RKO (cell line): ENCODE data around the gene YIPF6.
A peak's percentile ranks its signal among the peaks of the same experiment; 100 is the strongest.
"Not testable (repeated sequence)": the region's sequence is repeated elsewhere in the genome, so short reads cannot be mapped to it uniquely, and the experiment has no call there.

ENCODE experiments used
- DNase-seq: peaks from one replicate; pipeline ENCODE4 v3.0.0-alpha.2; 2016; ENCODE audit warnings: low spot score

YIPF6 gene, protein sequence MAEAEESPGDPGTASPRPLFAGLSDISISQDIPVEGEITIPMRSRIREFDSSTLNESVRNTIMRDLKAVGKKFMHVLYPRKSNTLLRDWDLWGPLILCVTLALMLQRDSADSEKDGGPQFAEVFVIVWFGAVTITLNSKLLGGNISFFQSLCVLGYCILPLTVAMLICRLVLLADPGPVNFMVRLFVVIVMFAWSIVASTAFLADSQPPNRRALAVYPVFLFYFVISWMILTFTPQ

DNA sequence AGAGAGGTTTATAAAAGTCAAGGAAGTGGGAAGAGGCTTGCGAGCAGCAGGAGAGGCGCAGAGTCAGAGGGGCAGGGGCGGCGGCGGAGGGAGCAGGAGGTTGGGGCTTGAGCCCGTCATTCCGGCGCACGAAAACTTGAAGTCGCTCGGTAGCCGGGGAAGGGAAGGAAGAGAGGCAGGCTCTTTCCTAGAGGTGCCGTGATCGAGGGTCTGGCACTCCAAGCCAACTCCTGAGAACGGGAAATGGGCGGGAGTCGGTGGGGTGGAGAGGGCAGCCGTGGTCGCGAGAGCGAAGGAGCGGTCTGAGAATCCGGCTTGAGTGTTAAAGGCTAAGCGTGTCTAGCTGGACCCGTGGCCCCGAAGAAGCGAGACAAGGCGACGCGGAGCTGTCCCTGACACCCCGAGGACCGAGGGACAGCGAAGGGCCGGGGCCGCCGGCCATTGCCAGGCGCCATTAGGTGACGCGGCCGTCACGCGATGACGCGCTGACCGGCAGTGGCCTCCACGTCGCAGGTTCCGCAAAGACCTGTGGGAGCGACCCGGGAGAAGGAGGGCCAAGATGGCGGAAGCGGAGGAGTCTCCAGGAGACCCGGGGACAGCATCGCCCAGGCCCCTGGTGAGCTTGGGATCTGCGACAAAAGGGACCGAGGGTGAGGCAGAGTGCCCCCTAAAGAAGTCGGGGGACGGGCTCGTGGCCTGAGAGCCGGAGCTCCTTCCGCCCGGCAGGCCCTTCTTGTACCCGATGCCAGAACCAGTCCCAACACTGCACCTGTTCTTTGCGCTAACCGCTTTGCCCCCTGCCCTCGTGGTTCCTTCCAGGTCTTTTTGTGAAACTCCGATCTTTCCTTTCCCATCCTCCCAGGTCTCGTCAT, at the start of gene YIPF6:
YIPF6 (plus strand) TSS at position 544 of the 872 bp plus-strand sequence; CDS start at position 560, 16 bp downstream.
- DNase-seq = peak; percentile 79

DNA sequence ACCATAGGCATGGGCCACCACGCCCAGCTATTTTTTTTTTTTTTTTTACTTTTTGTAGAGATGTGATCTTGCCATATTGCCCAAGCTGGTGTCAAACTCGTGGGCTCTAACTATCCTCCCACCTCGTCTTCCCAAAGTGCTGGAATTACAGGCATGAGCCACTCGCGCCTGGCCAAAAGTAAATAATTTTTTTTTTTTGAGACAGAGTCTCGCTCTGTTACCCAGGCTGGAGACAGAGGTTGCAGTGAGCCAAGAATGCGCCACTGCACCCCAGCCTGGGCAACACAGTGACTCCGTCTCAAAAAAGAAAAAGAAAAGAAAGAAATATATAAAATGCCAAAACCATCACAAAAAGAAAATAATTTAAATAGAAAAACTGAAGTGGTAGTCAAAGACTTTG, 47.1 kb upstream of the YIPF6 start:
- no peak for DNase-seq

DNA sequence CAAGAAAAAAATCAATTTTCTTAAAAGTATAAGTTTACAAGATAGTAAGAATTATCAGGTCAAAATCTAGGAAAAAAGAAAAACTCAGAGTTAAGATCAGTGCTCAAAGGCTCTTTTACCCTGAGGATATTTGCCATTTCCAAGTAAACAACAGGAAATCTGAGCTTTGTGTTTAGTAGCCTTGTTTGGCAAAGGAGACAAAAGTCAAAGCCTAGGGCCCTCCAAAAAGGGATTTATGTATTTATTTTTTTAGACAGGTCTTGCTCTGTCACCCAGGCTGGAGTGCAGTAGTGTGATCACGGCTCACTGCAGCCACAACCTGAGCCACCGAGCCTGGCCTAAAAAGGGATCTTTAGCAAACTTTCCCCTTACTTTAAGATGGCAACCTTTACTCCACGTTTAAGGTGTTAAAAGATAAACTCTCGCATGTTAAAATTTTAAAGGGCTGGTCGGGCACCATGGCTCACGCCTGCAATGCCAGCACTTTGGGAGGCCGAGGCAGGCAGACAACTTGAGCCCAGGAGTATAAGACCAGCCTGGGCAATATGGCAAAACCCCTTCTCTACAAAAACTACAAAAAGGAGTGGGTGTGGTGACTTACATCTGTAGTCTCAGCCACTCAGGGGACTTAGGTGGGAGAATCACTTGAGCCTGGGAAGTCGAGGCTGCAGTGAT, 44.2 kb upstream of the YIPF6 start:
- no peak for DNase-seq

DNA sequence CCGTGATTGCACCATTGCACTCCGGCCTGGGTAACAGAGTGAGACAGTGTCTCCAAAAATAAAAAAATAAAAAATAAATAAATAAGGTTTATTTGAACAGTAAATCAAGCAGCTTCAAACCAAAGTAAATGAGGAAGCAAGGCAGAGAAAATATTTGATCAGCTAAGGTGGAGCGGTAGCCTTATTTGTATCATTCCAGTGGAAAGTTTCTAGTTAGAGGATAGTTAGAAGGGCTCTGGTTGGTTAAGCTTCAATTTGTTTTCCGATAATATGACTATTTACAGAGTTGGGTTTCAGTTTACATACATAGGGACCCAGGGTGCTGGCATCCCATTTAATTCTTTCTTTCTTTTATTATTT, 43.7 kb upstream of the YIPF6 start:
- no peak for DNase-seq

DNA sequence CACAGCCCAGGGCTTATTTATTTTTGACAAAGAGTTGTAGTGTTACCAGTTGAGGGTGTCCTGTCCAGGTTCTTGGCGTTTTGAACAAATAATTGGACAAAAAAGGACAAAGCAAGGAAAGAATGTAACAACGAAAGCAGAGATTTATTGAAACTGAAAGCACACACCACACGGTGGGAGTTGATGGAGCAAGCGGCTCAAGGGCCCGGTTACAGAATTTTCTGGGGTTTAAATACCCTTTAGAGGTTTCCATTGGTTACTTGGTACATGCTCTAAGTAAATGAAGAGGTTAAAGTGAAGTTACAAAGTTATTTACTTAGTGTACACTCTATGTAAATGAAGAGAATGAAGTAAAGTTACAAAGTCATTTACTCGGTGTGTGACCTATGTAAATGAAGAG, 37.8 kb upstream of the YIPF6 start:
- no peak for DNase-seq

DNA sequence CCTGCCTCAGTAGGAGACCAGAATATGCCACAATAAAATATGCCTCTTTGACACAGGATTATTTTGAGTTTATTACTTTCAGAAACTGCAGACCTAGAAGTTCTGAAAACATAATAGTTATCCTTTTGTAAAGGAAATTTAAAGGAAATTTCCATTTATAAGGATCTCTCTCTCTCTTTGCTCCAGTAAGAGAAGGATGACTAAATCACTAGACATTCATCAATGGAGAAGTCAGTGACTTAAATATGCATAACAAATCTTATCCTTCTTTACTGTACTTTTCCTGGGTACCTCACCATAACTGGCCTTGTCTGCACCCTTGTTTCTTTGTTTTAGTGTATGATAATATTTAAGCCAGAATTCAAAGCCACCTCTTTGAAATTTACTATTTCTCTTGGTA, 37.3 kb upstream of the YIPF6 start:
- DNase-seq = no peak

DNA sequence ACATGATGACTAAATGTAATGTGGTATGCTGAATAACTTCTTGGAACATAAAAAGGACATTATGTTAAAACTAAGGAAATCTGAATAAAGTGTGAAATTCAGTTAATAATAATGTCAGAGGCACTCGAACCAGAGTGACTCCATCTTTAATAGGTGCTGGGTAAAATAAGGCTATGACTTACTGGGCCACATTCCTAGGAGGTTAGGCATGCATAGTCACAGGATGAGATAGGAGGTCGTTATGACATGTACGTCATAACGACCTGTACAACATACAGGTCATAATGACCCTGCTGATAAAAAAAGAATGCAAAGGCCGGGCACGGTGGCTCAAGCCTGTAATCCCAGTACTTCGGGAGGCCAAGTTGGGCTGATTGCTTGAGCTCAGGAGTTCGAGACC, 36.7 kb upstream of the YIPF6 start:
- peak; percentile 73 for DNase-seq

DNA sequence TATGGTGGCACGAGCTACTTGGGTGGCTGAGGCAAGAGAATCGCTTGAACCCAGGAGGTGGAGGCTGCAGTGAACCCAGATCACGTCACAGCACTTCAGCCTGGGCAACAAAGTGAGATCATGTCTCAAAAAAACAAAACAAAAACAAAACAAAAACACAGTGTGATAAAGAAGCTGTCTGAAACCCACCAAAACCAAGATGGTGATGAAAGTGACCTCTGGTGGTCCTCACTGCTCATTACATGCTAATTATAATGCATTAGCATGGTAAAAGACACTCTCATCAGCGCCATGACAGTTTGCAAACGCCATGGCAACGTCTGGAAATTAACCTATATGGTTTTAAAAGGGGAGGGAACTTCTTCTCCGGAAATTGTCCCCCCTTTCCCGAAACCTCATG, 36.2 kb upstream of the YIPF6 start:
- DNase-seq = peak; percentile 40

DNA sequence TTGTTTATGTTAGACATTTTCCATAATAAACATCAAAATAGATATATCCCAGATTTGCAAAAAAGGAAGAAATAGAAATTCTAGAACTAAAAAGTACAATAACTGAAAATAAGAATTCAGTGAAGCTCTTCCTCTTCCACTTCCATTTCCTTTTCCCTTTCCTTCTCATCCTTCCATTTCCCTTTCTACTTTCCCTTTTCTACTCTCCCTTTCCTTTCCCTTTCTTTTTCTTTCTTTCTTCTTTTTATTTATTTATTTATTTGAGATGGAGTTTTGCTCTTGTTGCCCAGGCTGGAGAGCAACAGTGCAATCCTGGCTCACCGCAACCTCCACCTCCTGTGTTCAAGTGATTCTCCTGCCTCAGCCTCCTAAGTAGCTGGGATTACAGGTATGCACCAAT, 35.0 kb upstream of the YIPF6 start:
- no peak for DNase-seq

DNA sequence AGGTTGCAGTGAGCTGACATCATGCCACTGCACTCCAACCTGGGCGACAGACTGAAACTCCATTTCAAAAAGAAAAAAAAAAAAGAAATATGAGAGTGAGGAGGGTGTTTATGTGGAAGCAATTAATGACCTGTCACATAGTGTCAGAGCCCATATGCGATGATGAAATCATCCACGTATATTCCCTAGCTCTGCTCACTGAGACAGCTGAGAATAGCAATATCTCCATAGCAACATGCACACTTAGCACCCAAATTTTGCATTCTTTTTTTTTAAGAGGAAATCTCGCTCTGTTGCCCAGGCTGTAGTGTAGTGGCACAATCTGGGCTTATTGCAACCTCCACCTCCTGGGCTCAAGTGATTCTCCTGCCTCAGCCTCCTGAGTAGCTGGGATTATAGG, 34.1 kb upstream of the YIPF6 start:
- no peak for DNase-seq

DNA sequence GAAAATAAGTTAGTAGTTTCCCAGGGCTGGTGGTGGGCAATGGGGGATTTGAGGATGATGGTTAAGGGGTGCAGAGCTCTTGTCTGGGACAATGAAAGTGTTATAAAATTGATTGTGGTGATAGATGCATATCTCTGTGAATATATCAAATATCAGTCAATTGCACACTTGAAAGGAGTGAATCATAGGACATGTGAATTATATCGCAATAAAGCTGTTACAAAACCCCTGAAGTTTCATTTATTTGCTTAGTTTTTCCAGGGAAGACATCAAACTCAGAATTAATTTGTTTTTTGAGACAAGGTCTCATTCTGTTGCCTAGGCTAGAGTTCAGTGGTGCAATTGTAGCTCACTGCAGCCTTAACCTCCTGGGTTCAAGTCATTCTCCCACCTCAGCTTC, 17.9 kb upstream of the YIPF6 start:
- DNase-seq = no peak

DNA sequence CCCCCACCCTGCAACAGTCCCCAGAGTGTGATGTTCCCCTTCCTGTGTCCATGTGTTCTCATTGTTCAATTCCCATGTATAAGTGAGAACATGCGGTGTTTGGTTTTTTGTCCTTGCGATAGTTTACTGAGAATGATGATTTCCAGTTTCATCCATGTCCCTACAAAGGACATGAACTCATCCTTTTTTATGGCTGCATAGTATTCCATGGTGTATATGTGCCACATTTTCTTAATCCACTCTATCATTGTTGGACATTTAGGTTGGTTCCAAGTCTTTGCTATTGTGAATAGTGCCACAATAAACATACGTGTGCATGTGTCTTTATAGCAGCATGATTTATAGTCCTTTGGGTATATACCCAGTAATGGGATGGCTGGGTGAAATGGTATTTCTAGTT, 12.7 kb upstream of the YIPF6 start:
- DNase-seq = not testable (repeated sequence)

DNA sequence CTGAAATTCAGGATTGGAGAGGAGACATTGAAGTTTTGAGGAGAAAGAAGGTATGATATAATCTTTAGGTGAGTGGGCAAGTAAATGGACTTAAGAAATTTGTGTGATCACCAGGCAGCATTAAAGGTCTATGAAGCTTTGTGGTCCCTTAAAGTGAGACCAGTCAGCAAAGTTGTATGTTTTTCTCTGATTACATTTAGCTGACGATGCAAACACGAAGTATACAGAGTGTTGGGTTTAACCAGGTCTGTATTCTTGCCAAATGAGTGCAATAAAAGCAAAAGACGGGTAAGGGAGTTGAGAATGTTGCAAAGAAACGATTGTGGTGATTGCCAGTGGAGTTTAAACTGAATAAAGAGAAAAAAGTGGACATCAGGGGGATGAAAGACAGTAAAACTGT, 11.6 kb upstream of the YIPF6 start:
- DNase-seq = no peak

DNA sequence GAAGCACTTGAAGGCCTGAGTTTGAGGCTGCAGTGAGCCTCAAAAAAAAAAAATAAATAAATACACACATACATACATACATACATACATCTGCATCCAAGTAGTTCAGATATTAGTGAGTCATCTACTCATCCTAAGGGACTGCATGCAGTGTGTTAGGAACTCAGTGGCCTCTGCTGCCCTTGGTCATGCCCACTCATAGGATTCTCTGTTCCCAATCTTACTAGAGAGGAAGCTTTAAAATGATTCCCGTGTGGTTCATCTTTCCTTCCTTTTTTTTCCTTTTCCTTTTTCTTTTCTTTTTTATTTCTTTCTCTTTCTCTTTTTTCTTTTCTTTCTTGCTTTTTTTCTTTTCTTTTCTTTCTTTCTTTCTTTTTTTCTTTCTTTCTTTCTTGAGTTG, 10.9 kb upstream of the YIPF6 start:
- DNase-seq = no peak

DNA sequence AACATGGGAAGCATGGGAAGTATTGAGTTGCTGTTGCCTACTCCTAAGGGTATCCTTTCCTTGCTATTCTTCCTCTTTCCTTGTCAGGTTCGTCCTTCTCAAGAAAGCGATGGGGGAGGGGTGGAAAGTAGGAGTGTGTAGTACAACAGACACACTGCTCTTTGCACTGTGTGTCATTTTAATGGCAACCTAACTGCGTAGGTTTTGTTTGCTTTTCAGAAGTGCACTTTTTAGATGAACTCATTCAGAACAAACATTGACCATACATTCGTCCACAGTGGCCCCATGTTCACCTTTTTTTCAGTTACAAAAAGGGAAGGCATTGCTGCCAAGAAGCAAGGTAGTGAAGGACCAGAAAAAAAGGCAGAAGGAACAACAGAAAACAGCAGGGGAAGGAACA, 10.2 kb upstream of the YIPF6 start:
- no peak for DNase-seq

DNA sequence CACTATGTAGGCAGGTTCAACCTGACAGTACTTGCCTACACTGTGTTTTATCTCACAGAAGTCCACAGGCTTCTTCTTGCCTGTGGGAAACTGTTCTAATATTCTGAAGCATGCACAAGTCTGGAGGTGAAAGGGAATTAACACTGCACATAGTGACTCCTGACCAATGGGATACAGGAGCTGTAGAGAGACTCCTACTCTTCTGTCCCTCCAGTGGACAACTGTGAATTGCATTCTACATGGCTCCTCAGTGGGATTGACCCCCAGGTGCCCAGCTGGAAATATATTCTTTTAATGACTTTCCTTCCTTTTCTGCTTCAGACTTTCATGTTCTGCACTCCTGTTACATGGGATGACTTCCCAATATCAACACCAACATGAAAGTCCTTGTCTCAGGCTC, 8.2 kb upstream of the YIPF6 start:
- DNase-seq = peak; percentile 50

DNA sequence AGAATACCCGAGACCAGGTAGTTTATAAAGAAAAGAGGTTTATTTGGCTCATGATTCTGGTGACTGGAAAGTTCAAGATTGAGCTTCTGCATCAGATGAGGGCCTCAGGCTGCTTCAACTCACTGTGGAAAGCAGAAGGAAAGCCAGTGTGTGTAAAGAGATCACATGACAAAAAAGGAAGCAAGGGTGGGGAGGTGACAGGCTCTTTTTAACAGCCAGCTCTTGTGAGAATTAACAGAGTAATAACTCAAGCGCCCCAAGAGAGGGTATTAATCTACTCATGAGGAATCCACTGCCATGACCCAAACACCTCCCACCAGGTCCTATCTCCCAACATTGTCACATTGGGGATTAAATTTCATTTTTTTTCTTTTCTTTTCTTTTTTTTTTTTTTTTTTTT, 6.3 kb upstream of the YIPF6 start:
- no peak for DNase-seq

DNA sequence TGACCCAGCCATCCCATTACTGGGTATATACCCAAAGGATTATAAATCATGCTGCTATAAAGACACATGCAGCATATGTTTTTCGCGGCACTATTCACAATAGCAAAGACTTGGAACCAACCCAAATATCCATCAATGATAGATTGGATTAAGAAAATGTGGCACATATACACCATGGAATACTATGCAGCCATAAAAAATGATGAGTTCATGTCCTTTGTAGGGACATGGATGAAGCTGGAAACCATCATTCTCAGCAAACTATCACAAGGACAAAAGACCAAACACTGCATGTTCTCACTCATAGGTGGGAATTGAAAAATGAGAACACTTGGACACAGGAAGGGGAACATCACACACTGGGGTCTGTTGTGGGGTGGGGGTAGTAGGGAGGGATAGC, 5.1 kb upstream of the YIPF6 start:
- not testable (repeated sequence) for DNase-seq

DNA sequence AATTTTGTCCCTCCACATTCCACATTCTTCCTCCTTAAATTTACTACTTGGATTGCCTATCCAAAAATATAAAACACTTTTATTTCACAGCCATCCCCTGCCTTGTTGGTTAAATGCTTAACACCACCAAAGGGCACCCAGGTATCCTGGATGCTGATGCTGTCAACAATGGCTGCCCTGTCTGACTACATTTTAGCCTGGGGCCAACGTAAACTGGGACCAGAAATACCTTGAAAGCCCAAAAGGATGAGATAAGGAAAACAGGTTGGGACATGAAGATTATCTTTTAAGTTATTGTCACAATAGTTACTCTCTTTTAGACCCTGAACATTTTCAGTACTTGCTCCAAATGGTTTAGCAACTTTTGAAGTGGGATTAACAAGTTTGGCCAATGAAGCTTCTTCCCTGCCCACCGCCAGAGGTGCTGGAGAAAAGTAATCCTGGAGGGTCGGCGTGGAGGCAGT, 775 bp upstream of the YIPF6 start:
- no peak for DNase-seq

DNA sequence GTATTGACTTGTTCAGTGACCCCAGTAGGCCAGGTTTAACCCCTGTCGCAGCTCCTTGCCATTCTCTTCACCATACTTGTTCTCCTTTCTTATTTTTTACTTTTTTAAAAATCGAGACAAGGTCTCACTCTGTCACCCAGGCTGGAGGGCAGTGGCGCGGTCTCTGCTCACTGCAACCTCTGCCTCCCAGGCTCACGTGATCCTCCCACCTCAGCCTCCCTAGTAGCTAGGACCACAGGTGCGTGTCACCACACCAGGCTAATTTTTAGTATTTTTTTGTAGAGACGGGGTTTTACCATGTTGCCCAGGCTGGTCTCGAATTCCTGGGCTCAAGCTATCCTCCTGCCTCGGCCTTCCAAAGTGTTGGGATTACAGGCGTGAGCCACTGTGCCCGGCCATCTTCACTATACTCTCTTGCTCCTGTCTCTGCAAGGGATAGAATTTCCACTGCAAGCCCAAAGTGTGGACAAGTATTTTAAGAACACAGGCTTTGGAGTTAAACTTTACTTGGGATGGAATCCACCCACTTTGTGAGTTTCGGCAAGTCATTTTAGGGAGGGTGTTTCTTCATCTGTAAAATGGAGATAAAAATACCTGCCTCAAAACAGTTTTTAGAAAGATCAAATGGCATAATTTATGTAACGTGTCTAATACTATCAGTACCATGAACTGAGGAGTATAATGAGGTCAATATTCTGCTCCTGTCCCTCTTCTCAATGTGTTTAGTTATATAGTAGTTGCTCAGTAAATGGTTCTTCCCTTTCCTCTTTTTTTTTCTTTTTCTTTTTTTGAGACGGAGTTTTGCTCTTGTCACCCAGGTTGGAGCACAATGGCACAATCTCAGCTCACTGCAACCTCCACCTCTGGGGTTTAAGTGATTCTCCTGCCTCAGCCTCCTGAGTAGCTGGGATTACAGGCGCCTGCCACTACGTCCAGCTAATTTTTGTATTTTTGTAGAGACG, 973 bp downstream of the YIPF6 start:
- no peak for DNase-seq

DNA sequence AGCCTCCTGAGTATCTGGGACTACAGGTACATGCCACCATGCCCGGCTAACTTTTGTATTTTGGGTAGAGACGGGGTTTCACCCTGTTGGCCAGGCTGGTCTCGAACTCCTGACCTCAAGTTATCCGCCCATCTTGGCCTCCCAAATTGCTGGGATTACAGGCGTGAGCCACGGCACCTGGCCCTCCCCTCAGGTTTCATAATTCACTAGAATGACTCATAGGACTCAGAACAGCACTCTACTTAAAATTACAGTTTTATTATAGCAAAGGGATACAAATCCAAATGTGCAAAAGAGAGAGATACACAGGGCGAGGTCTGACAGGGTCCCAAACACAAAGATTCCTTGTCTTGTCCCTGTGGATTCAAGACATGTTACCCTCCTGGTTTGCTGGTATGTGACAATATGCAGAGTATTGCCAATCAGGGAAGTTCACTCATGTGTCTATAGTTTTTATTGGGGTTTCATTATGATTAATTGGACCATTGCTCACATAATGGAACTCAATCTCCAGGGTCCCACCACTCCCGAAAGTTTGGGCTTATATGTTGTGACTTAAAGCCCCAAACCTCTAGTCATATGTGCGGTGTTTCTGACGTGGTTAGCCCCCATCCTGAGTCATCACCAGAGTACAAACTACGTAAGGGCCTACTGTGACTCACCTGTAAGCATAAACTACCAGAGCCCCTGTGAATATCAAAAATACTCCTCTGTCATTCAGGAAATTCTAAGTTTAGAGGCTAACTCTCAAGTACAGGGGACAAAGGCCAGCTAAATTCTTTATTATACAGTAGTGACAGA, 5.2 kb downstream of the YIPF6 start:
- peak; percentile 67 for DNase-seq
